Measurements from ENCODE around the gene INPP5A.

Gene INPP5A

DNA sequence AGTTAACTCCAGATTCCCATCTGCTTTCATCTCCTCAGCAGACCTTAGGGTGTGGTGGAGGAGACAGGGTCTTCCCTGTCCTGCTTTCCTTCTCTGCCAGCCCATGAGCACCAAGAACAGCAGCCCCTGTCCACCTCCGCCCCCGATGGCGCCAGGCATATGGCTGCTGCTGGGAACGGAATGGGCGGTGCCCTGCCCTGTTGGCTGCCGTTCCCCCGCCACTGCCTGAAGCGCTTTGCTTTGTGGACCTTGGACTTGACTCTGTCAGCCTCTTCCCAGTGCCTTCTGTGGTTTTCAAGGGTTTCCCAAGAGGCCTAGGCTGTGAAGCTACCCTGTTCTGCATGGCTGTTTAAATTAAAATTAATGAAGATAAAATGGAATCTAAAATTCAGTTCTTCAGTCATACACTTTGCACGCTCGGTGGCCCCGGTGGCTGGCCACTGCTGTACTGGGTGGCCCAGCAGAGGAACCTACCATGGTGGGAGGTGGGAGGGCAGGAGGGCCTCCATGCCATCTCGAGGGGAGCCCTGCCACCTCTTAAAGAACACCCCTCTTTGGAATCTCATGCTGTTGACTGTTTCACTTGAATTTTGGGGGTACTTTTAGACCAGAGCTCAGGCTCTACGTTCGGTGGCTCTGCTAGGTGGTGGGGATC is 169.7 kb downstream of the INPP5A start:
- H3K4me3 ChIP-seq (ENCODE audit: low read depth, low read length), result no peak overlapping the region
- H3K9ac ChIP-seq (ENCODE audit: low read depth, low read length), result no peak overlapping the region
- no peaks in the 10 kb centered on the region for H3K4me1 ChIP-seq (ENCODE audit: control insufficient read depth, insufficient read depth, low read length)
- no peaks in the 10 kb centered on the region for H3K27me3 ChIP-seq (ENCODE audit: control insufficient read depth, insufficient read depth, low read length)
- H3K36me3 ChIP-seq (ENCODE audit: control insufficient read depth, insufficient read depth, low read length), result peaks cover 10% of the 10 kb centered on the region
- no peaks in the 10 kb centered on the region for H3K9me3 ChIP-seq (ENCODE audit: control insufficient read depth, insufficient read depth, low read length)

DNA sequence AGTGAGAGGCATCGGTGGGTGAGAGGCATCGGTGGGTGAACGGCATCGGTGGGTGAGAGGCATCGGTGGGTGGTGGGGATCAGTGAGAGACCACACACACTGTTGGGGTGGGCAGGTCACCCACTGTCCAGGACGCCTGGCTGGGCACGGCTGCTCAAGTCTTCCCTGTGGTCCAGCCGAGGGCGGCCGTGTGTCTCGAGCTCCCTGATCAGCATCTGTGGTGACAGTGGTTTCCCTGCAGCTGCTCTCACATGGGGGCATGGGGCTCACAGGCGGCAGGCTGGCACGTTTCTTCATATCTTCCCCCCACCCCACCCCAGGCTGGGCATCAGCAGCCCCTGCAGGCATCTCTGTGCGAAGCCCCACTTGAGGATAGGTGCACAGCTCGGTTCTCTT is 170.2 kb downstream of the INPP5A start:
- Histone ChIP-seq H3K27me3 (ENCODE audit: control insufficient read depth, insufficient read depth, low read length) (no peaks in the 10 kb centered on the region), H3K36me3 (ENCODE audit: control insufficient read depth, insufficient read depth, low read length) (peaks cover 10% of the 10 kb centered on the region), H3K4me1 (ENCODE audit: control insufficient read depth, insufficient read depth, low read length) (no peaks in the 10 kb centered on the region), H3K4me3 (ENCODE audit: low read depth, low read length) (no peak overlapping the region), H3K9ac (ENCODE audit: low read depth, low read length) (no peak overlapping the region), H3K9me3 (ENCODE audit: control insufficient read depth, insufficient read depth, low read length) (no peaks in the 10 kb centered on the region)

DNA sequence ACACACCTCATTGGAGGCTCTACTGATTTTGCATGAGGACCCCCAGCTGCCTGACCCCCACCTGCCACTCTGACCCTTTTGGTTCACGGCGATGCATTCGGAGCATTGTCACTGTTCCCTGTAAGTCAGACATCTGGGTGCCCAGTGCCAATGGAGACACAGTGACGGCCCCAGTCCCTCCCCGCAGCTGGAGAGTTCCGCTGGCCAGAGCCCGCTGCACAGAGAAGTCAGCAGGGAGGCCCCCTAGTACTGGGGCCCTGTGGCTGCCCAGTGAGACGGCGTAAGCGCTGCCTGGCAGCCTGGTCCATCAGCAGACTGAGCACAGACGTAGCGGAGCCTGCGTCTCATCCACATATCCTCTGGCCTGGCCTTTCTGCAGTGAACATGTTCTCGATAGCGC is 170.9 kb downstream of the INPP5A start:
- Histone ChIP-seq H3K36me3 (ENCODE audit: control insufficient read depth, insufficient read depth, low read length) (peaks cover 10% of the 10 kb centered on the region), H3K4me1 (ENCODE audit: control insufficient read depth, insufficient read depth, low read length) (no peaks in the 10 kb centered on the region), H3K4me3 (ENCODE audit: low read depth, low read length) (no peak overlapping the region), H3K9me3 (ENCODE audit: control insufficient read depth, insufficient read depth, low read length) (no peaks in the 10 kb centered on the region), H3K9ac (ENCODE audit: low read depth, low read length) (no peak overlapping the region), H3K27me3 (ENCODE audit: control insufficient read depth, insufficient read depth, low read length) (no peaks in the 10 kb centered on the region)

DNA sequence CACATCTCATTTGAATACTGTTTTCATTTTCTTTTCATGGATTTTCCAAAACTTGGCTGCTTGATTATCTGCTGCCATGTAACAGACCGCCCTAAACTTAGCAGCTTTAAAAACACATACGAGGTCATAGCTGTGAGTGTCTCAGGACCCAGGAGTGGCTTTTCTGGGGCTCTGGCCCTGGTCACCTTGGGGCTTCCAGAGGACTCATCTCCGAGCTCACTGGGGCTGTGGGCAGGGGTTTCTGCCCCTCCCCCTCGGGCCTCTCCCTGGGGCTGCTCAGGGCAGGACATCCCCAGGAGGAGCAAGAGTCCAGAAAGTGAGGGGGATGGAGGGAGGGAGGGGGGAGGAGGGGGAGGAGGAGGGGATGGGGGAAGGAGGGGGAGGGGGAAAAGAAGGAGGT is 171.3 kb downstream of the INPP5A start:
- H3K27me3 ChIP-seq (ENCODE audit: control insufficient read depth, insufficient read depth, low read length), result no peaks in the 10 kb centered on the region
- H3K9ac ChIP-seq (ENCODE audit: low read depth, low read length), result no peak overlapping the region
- H3K4me1 ChIP-seq (ENCODE audit: control insufficient read depth, insufficient read depth, low read length), result no peaks in the 10 kb centered on the region
- no peak overlapping the region for H3K4me3 ChIP-seq (ENCODE audit: low read depth, low read length)
- peaks cover 7% of the 10 kb centered on the region for H3K36me3 ChIP-seq (ENCODE audit: control insufficient read depth, insufficient read depth, low read length)
- H3K9me3 ChIP-seq (ENCODE audit: control insufficient read depth, insufficient read depth, low read length), result no peaks in the 10 kb centered on the region

DNA sequence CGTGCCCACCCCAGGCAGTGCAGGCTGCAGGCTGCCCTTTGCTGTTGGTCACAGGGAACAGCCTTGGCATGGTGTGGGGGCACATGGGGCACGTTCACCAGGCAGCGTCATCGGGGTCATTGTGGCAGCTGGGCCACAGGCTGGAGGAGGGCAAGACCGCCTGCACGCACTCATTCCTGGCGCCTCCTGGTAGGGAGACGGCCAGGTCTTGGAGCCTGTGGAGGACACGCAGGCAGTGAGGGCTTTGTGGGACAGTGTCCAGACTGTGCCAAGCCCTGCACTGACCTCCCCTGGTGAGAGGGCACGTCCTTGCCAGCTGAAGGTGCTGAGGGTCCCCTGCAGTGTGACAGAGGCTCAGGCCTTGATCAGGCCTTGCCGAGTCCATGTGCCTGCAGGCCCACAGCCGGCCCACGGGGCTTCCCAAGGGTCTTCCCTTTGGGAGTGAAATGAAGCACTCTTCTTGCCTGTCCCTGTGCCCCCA is 171.9 kb downstream of the INPP5A start:
- Histone ChIP-seq H3K9me3 (ENCODE audit: control insufficient read depth, insufficient read depth, low read length) (no peaks in the 10 kb centered on the region), H3K4me3 (ENCODE audit: low read depth, low read length) (no peak overlapping the region), H3K27me3 (ENCODE audit: control insufficient read depth, insufficient read depth, low read length) (no peaks in the 10 kb centered on the region), H3K36me3 (ENCODE audit: control insufficient read depth, insufficient read depth, low read length) (peaks cover 5% of the 10 kb centered on the region), H3K4me1 (ENCODE audit: control insufficient read depth, insufficient read depth, low read length) (no peaks in the 10 kb centered on the region), H3K9ac (ENCODE audit: low read depth, low read length) (no peak overlapping the region)

DNA sequence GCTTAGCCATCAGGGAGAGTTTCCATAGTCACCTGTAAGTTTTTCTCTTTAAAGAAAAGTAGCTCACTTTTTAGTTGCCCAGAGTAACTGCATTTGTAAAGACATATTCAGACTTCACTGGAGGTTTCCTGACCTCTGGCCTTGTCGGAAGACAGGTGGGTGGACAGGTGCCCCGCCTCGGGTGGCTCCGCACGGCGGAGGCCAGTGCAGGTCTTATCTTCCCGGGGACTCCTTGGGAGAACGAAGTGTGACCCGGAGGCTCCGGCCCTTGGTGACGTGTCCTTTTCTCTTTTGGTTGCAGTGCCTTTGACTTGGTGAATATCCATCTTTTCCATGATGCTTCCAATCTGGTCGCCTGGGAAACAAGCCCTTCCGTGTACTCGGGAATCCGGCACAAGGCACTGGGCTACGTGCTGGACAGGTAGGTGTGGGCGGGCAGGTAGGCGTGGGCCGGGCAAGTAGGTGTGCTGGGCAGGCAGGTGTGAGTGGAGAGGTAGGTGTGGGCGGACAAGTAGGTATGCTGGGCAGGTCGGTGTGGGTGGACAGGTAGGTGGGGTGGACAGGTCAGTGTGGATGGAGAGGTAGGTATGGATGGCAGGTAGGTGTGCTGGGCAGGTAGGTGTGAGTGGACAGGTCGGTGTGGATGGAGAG is 172.6 kb downstream of the INPP5A start:
- no peaks in the 10 kb centered on the region for H3K9me3 ChIP-seq (ENCODE audit: control insufficient read depth, insufficient read depth, low read length)
- H3K4me1 ChIP-seq (ENCODE audit: control insufficient read depth, insufficient read depth, low read length), result no peaks in the 10 kb centered on the region
- peaks cover 5% of the 10 kb centered on the region for H3K36me3 ChIP-seq (ENCODE audit: control insufficient read depth, insufficient read depth, low read length)
- H3K4me3 ChIP-seq (ENCODE audit: low read depth, low read length), result no peak overlapping the region
- H3K27me3 ChIP-seq (ENCODE audit: control insufficient read depth, insufficient read depth, low read length), result no peaks in the 10 kb centered on the region
- H3K9ac ChIP-seq (ENCODE audit: low read depth, low read length), result no peak overlapping the region

DNA sequence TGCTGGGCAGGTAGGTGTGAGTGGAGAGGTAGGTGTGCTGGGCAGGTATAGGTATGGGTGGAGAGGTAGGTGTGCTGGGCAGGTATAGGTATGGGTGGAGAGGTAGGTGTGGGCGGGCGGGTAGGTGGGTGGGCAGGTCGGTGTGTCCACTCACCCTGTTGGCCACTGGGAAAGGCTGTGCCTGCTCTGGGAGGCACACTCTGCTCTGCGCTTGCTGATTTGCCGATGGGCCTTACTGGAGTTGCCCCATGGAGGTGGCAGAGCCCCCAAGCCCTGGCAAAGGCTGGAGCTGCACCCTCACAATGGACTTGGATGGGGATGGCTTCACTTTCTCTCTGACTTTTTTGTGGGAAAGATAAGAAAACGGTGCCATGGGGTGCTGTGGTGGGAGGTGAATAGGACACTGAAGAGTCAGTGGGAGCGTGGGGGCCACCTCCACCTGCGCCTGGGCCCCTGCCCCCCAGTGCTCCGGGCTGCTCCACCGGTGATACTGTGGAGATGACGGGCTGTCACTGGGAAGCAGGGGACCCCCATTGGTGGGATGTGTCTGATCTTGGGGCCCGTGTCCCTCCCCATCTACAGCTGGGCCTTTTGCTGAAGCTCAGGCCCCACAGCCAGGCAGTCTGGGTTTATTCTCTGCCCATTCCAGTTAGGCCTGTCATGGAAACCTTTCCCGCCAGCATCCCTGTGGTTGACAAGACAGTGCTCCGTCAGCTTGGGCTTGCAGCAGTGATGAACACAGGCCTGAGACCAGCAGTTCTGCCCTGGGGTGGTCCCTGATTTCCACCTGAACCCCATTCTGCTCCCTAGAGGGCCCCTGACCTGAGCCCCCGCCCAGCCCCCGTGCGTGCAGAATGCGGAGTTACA is 173.4 kb downstream of the INPP5A start:
- no peaks in the 10 kb centered on the region for H3K9me3 ChIP-seq (ENCODE audit: control insufficient read depth, insufficient read depth, low read length)
- H3K27me3 ChIP-seq (ENCODE audit: control insufficient read depth, insufficient read depth, low read length), result no peaks in the 10 kb centered on the region
- H3K4me3 ChIP-seq (ENCODE audit: low read depth, low read length), result no peak overlapping the region
- peaks cover 5% of the 10 kb centered on the region for H3K36me3 ChIP-seq (ENCODE audit: control insufficient read depth, insufficient read depth, low read length)
- H3K9ac ChIP-seq (ENCODE audit: low read depth, low read length), result no peak overlapping the region
- H3K4me1 ChIP-seq (ENCODE audit: control insufficient read depth, insufficient read depth, low read length), result no peaks in the 10 kb centered on the region

DNA sequence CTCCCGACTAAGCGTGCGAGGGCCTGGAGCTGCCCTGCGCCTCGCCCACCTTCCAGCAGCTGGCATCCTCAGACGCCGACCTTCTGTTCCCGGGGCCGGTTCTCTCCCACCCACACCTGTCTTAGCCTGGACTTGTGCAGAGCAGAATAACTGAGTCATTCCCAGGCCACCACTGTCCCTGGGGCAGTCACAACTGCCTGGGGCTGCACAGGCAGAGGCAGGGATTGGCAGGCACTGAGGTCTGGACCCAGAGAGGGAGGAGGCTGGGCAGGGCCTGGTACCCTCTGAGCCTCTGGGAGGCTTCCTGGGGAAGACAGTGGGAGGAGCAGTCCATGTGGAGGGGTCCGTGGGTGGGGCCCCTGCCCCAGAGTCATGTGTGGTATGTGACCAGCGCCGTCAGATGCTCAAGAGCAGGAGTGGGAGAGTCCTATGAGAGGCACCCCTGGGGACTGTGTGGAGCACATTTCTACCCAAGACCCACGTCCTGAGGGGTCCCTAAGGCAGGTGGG is 174.1 kb downstream of the INPP5A start:
- H3K9ac ChIP-seq (ENCODE audit: low read depth, low read length), result no peak overlapping the region
- H3K27me3 ChIP-seq (ENCODE audit: control insufficient read depth, insufficient read depth, low read length), result no peaks in the 10 kb centered on the region
- H3K4me3 ChIP-seq (ENCODE audit: low read depth, low read length), result no peak overlapping the region
- H3K9me3 ChIP-seq (ENCODE audit: control insufficient read depth, insufficient read depth, low read length), result no peaks in the 10 kb centered on the region
- peaks cover 5% of the 10 kb centered on the region for H3K36me3 ChIP-seq (ENCODE audit: control insufficient read depth, insufficient read depth, low read length)
- H3K4me1 ChIP-seq (ENCODE audit: control insufficient read depth, insufficient read depth, low read length), result no peaks in the 10 kb centered on the region

DNA sequence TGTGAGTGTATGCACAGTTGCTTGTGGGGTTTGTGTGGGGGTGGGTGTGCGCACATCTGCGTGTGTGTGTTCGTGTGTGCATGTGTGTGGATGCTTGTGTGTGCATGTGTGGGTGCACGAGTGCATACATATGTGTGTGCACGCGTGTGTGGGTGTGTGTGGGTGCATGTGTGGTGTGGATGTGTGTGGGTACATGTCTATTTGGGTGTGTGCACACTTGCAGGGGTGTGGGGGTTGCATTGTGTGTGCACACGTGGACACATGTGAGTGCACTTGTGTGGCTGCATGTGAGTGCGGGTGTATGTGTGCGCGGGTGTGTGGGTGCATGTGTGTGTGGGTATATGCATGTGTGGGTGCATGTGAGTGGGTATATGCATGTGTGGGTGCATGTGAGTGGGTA is 174.7 kb downstream of the INPP5A start:
- no peaks in the 10 kb centered on the region for H3K9me3 ChIP-seq (ENCODE audit: control insufficient read depth, insufficient read depth, low read length)
- H3K9ac ChIP-seq (ENCODE audit: low read depth, low read length), result no peak overlapping the region
- H3K36me3 ChIP-seq (ENCODE audit: control insufficient read depth, insufficient read depth, low read length), result peaks cover 5% of the 10 kb centered on the region
- no peak overlapping the region for H3K4me3 ChIP-seq (ENCODE audit: low read depth, low read length)
- no peaks in the 10 kb centered on the region for H3K4me1 ChIP-seq (ENCODE audit: control insufficient read depth, insufficient read depth, low read length)
- no peaks in the 10 kb centered on the region for H3K27me3 ChIP-seq (ENCODE audit: control insufficient read depth, insufficient read depth, low read length)

DNA sequence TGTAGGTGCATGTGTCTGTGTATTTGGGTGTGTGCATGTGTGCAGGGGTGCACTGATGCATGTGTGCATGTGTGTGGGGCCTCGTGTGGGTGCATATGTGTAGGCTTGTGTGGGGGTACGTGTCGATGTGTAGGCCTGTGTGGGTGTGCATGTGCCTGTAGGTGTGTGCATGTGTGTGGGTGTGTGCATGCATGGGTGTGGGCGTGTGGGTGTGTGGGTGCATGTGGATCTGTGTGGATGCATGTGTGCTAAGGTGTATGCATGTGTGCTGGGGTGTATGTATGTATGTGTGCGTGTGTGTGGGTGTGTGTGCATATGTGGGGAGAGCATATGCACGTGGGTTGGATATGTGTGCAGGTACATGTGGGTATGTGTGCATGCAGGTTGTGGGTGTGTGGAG is 175.2 kb downstream of the INPP5A start:
- no peaks in the 10 kb centered on the region for H3K27me3 ChIP-seq (ENCODE audit: control insufficient read depth, insufficient read depth, low read length)
- H3K4me1 ChIP-seq (ENCODE audit: control insufficient read depth, insufficient read depth, low read length), result no peaks in the 10 kb centered on the region
- no peak overlapping the region for H3K9ac ChIP-seq (ENCODE audit: low read depth, low read length)
- peaks cover 5% of the 10 kb centered on the region for H3K36me3 ChIP-seq (ENCODE audit: control insufficient read depth, insufficient read depth, low read length)
- no peaks in the 10 kb centered on the region for H3K9me3 ChIP-seq (ENCODE audit: control insufficient read depth, insufficient read depth, low read length)
- H3K4me3 ChIP-seq (ENCODE audit: low read depth, low read length), result no peak overlapping the region

DNA sequence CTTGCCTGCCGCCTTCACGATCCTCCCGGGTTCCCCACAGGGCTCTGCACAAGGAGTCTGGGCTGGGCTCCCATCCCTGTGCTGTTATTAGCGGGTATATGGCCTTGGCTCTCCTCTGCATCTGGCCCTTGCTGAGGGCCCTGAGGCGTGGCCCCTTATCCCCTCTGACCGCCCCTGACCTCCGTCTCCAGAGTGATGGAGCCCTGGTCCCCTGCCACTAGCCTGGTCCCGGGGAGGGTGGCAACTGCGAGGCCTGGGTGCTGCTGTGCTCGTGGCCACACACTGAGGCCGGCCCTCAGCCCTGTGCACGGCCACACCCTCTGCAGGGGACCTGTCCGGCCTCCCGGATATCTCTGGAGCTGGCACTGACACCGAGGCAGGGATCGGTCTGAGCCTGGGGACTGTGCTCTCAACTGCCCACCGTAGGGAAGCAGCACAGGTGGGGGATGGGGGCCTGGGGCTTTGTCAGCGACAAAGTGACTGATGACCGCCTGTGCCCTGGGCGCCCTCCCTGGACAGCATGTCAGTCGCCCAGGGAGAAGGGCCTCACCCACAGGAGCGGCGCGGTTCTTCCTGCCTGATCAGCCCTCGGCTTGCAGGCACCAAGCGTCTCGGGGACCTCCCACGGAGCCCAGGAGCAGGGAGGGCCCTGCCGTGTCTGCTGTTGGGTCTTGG is 176.0 kb downstream of the INPP5A start:
- no peaks in the 10 kb centered on the region for H3K9me3 ChIP-seq (ENCODE audit: control insufficient read depth, insufficient read depth, low read length)
- no peak overlapping the region for H3K9ac ChIP-seq (ENCODE audit: low read depth, low read length)
- peaks cover 5% of the 10 kb centered on the region for H3K36me3 ChIP-seq (ENCODE audit: control insufficient read depth, insufficient read depth, low read length)
- H3K4me1 ChIP-seq (ENCODE audit: control insufficient read depth, insufficient read depth, low read length), result no peaks in the 10 kb centered on the region
- no peak overlapping the region for H3K4me3 ChIP-seq (ENCODE audit: low read depth, low read length)
- no peaks in the 10 kb centered on the region for H3K27me3 ChIP-seq (ENCODE audit: control insufficient read depth, insufficient read depth, low read length)

Data from iPS-15b (cell line).